ENCODE measurements around the gene NAALADL2.

DNA sequence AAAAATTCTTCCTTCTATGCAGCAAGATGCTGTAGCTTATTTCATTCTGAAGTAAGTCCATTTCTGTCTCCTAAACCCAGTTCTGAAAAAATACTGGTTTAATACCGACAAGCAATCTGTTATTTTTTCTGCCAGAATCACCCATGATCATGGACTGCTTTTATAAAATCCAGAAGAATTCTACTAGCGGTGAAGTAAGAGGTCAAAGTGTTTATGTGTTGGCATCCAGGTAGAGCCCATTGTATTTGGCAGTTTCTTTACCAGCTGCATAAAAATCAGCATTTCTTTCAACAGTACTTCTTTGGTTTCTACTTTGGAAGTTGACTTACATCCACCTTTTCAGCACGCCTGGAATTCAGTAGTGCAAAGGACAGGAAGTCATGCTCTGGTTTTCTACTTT is 484.8 kb downstream of the NAALADL2 start:
- no peak for TF ChIP-seq TAF1 (IDR thresholded peaks at IDR 0.05; ENCODE audit: low read depth)
- TF ChIP-seq, protein P1, sequence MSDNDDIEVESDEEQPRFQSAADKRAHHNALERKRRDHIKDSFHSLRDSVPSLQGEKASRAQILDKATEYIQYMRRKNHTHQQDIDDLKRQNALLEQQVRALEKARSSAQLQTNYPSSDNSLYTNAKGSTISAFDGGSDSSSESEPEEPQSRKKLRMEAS (IDR thresholded peaks at IDR 0.05), result no peak
